Measurements from ENCODE around the gene HLA-DPB1. TPM values are rescaled to one million over a fixed set of nuclear protein-coding genes. Genes with fewer than 3 reads are reported as not detected.
"Not testable (repeated sequence)": the region's sequence is repeated elsewhere in the genome, so short reads cannot be mapped to it uniquely, and the experiment has no call there.

Gene HLA-DPB1
- total RNA-seq, 1 experiment from 2014 or later, result 2.7 TPM

GRCh38 chr6:33095681-33096080, 19.9 kb downstream of the HLA-DPB1 start:
- Histone ChIP-seq H3K4me1 (ENCODE audit: insufficient read depth, low read length, poor library complexity, severe bottlenecking) (no peaks in the 10 kb centered on the region), H3K9me3 (ENCODE audit: low read depth, low read length, poor library complexity, severe bottlenecking) (peaks cover 6% of the 10 kb centered on the region), H3K27me3 (replicated peaks; ENCODE audit: insufficient read depth, low read depth, low read length, poor library complexity) (peaks cover 8% of the 10 kb centered on the region), H3K4me3 (ENCODE audit: low read depth, low read length, poor library complexity, severe bottlenecking) (no peak overlapping the region), H3K27ac (ENCODE audit: low read depth, low read length, poor library complexity, severe bottlenecking) (no peak overlapping the region), H3K36me3 (ENCODE audit: insufficient read depth, low read length, poor library complexity, severe bottlenecking) (no peaks in the 10 kb centered on the region)
- no peak for DNase-seq (ENCODE audit: low spot score)
- intact Hi-C loops (cut with micrococcal nuclease; ENCODE audit: unreplicated experiment), result no loop called here
- no peak for TF ChIP-seq EZH2 (IDR thresholded peaks at IDR 0.05; ENCODE audit: borderline replicate concordance, low read depth, low read length, poor library complexity, severe bottlenecking)
- TF ChIP-seq CTCF (conservative IDR thresholded peaks at IDR 0.05; ENCODE audit: low read depth, low read length), result no peak
- ChIA-PET CTCF (no interaction called here), POLR2A (ENCODE audit: low non-redundant PET) (no interaction called here)
- BruUV-seq (replicated peaks), result no TSS peak

- H3K27ac ChIP-seq (ENCODE audit: low read depth, low read length, poor library complexity, severe bottlenecking); BruUV-seq (replicated peaks); H3K4me1 ChIP-seq (ENCODE audit: insufficient read depth, low read length, poor library complexity, severe bottlenecking); H3K4me3 ChIP-seq (ENCODE audit: low read depth, low read length, poor library complexity, severe bottlenecking); intact Hi-C loops (cut with micrococcal nuclease; ENCODE audit: unreplicated experiment); DNase-seq (ENCODE audit: low spot score); H3K36me3 ChIP-seq (ENCODE audit: insufficient read depth, low read length, poor library complexity, severe bottlenecking); POLR2A ChIA-PET (ENCODE audit: low non-redundant PET); CTCF ChIA-PET; H3K9me3 ChIP-seq (ENCODE audit: low read depth, low read length, poor library complexity, severe bottlenecking): not testable (repeated sequence)
- peaks cover 13% of the 10 kb centered on the region for H3K27me3 ChIP-seq (replicated peaks; ENCODE audit: insufficient read depth, low read depth, low read length, poor library complexity)
Measured at GRCh38 chr6:33101121-33101737, 25.4 kb downstream of the HLA-DPB1 start.

- CTCF ChIA-PET, result no interaction called here
- no peak overlapping the region for H3K4me3 ChIP-seq (ENCODE audit: low read depth, low read length, poor library complexity, severe bottlenecking)
- POLR2A ChIA-PET (ENCODE audit: low non-redundant PET), result no interaction called here
- no peak overlapping the region for H3K27ac ChIP-seq (ENCODE audit: low read depth, low read length, poor library complexity, severe bottlenecking)
- TF ChIP-seq CTCF (conservative IDR thresholded peaks at IDR 0.05; ENCODE audit: low read depth, low read length), result no peak
- TF ChIP-seq EZH2 (IDR thresholded peaks at IDR 0.05; ENCODE audit: borderline replicate concordance, low read depth, low read length, poor library complexity, severe bottlenecking), result no peak
- intact Hi-C loops (cut with micrococcal nuclease; ENCODE audit: unreplicated experiment), result no loop called here
- no TSS peak for BruUV-seq (replicated peaks)
- no peaks in the 10 kb centered on the region for H3K36me3 ChIP-seq (ENCODE audit: insufficient read depth, low read length, poor library complexity, severe bottlenecking)
- H3K27me3 ChIP-seq (replicated peaks; ENCODE audit: insufficient read depth, low read depth, low read length, poor library complexity), result peaks cover 37% of the 10 kb centered on the region
- H3K4me1 ChIP-seq (ENCODE audit: insufficient read depth, low read length, poor library complexity, severe bottlenecking), result no peaks in the 10 kb centered on the region
- peaks cover 10% of the 10 kb centered on the region for H3K9me3 ChIP-seq (ENCODE audit: low read depth, low read length, poor library complexity, severe bottlenecking)
- no peak for DNase-seq (ENCODE audit: low spot score)
Measured at GRCh38 chr6:33103776-33104175, 28.0 kb downstream of the HLA-DPB1 start.

GRCh38 chr6:33104887-33105286, 29.1 kb downstream of the HLA-DPB1 start:
- Histone ChIP-seq H3K9me3 (ENCODE audit: low read depth, low read length, poor library complexity, severe bottlenecking) (peaks cover 10% of the 10 kb centered on the region), H3K36me3 (ENCODE audit: insufficient read depth, low read length, poor library complexity, severe bottlenecking) (no peaks in the 10 kb centered on the region), H3K27ac (ENCODE audit: low read depth, low read length, poor library complexity, severe bottlenecking) (no peak overlapping the region), H3K27me3 (replicated peaks; ENCODE audit: insufficient read depth, low read depth, low read length, poor library complexity) (peaks cover 38% of the 10 kb centered on the region), H3K4me1 (ENCODE audit: insufficient read depth, low read length, poor library complexity, severe bottlenecking) (no peaks in the 10 kb centered on the region), H3K4me3 (ENCODE audit: low read depth, low read length, poor library complexity, severe bottlenecking) (no peak overlapping the region)
- intact Hi-C loops (cut with micrococcal nuclease; ENCODE audit: unreplicated experiment), result no loop called here
- ChIA-PET POLR2A (ENCODE audit: low non-redundant PET) (no interaction called here), CTCF (no interaction called here)
- TF ChIP-seq CTCF (conservative IDR thresholded peaks at IDR 0.05; ENCODE audit: low read depth, low read length) (no peak), EZH2 (IDR thresholded peaks at IDR 0.05; ENCODE audit: borderline replicate concordance, low read depth, low read length, poor library complexity, severe bottlenecking) (no peak)
- no TSS peak for BruUV-seq (replicated peaks)
- no peak for DNase-seq (ENCODE audit: low spot score)
